Transverse colon (tissue), 4 donors: Measurements from ENCODE around the gene RANBP9. TPM values are rescaled to one million over a fixed set of nuclear protein-coding genes. Genes with fewer than 3 reads are reported as not detected.

ENCODE experiments used
- DNase-seq: peaks from one replicate; pipeline ENCODE4 v3.0.0-alpha.2; 2019
- H3K27ac ChIP-seq, 4 donors: fragments of 200-600 bp; sonication (generic); 2 replicates each; pipeline ENCODE4 v1.5.1; 2016 to 2018; ENCODE audit warnings: inconsistent platforms in 4 of 4
- H3K27me3 ChIP-seq: fragments of 200-600 bp; sonication (generic); 2 replicates; pipeline ENCODE4 v1.5.1; 2017; ENCODE audit warnings: inconsistent platforms
- H3K36me3 ChIP-seq, 4 donors: fragments of 200-600 bp; sonication (generic); 2 replicates each; pipeline ENCODE4 v1.5.1; 2017 to 2019; ENCODE audit warnings: inconsistent platforms in 4 of 4
- H3K4me1 ChIP-seq, 4 donors: fragments of 200-600 bp; sonication (generic); 2 replicates each; pipeline ENCODE4 v1.5.1; 2017 to 2020; ENCODE audit warnings: inconsistent platforms in 4 of 4
- H3K4me3 ChIP-seq, 4 donors: fragments of 200-600 bp; sonication (generic); 1 replicate in 1 of 4; 2 replicates in 3 of 4; pipeline versions ENCODE4 v1.5.1 to v1.6.1; 2017 to 2019; ENCODE audit warnings: inconsistent platforms in 4 of 4
- H3K9me3 ChIP-seq, 2 donors: fragments of 200-600 bp; sonication (generic); 2 replicates each; pipeline ENCODE4 v1.5.1; 2017 to 2019; ENCODE audit warnings: inconsistent platforms in 2 of 2
- CTCF ChIP-seq, 5 experiments: fragments of 200-600 bp in 3 of 5; fragments of 450-650 bp in 2 of 5; sonication (generic) in 3 of 5; IDR thresholded peaks; 1 replicate in 2 of 5; 2 replicates in 3 of 5; pipeline ENCODE4 v1.5.1; 2016 to 2017; ENCODE audit warnings: antibody characterized with exemption in 5 of 5, inconsistent platforms in 3 of 5, mild to moderate bottlenecking in 2 of 5, moderate library complexity in 1 of 5
- EP300 ChIP-seq: sonication (generic); formaldehyde crosslinking; IDR thresholded peaks from one replicate; pipeline ENCODE4 v1.6.1; 2017; ENCODE audit warnings: antibody characterized with exemption, low read depth
- POLR2A ChIP-seq: fragments of 450-650 bp; IDR thresholded peaks from one replicate; pipeline ENCODE4 v1.6.1; 2016; ENCODE audit warnings: antibody characterized with exemption, mild to moderate bottlenecking, moderate library complexity
- POLR2AphosphoS5 ChIP-seq, 3 donors: sonication (generic); formaldehyde crosslinking; IDR thresholded peaks; one replicate each; pipeline ENCODE4 v1.6.1; 2016; ENCODE audit warnings: antibody characterized with exemption in 3 of 3
- WGBS, 2 donors: methylation state at CpG; one replicate each; pipeline ENCODE4 v1.1.5; 2018; ENCODE audit warnings: low coverage in 1 of 2; 5-methylcytosine and 5-hydroxymethylcytosine counted together
- in situ Hi-C, 4 donors: fragments of 200-750 bp; cut with MboI; loops; one replicate each; pipeline versions ENCODE4 v1.15.0 to v1.15.1; 2017; ENCODE audit warnings: low sequenced_read_pairs in 3 of 4, low pct_ligation_motif_present in 1 of 4, low pct_unique_long_range_greater_than_20kb in 1 of 4
- intact Hi-C: fragments of 100-400 bp; cut with DNase I; formaldehyde crosslinking; loops from one replicate; pipeline ENCODE4 v1.15.1; 2023; ENCODE audit warnings: low total_unique reads
- total RNA-seq, 4 donors: library from RNA; depleted of rRNA; stranded (reverse); fragments of >200 nt; gene quantifications; one replicate each; pipeline ENCODE4 v1.1.0, GENCODE V29; 2016

Gene RANBP9
- total RNA-seq, 4 donors from 2014 or later = 17.9 to 40.8 (median 37.4) TPM

GRCh38 chr6:13577926-13578325 is 133.7 kb downstream of the RANBP9 start:
- intact Hi-C loops = no loop called here
- no peak for TF ChIP-seq POLR2AphosphoS5 (IDR thresholded peaks at IDR 0.05)
- TF ChIP-seq CTCF (IDR thresholded peaks at IDR 0.05) = no peak
- no peak for TF ChIP-seq EP300
- TF ChIP-seq POLR2A = no peak

GRCh38 chr6:13576017-13576416 is 135.6 kb downstream of the RANBP9 start:
- TF ChIP-seq CTCF (IDR thresholded peaks at IDR 0.05) (no peak), POLR2AphosphoS5 (IDR thresholded peaks at IDR 0.05) (no peak), EP300 (no peak), POLR2A (no peak)
- Histone ChIP-seq H3K36me3 (peaks cover 0 to 10% (median 3%) of the 10 kb centered on the region in 4 donors), H3K4me3 (no peak overlapping the region), H3K4me1 (peaks cover 0 to 19% (median 7%) of the 10 kb centered on the region in 4 donors), H3K27ac (peak overlapping the region in 1 of 4 donors; percentile 96), H3K9me3 (no peaks in the 10 kb centered on the region), H3K27me3 (no peaks in the 10 kb centered on the region)
- no peak for DNase-seq
- 59 to 88% methylated on average over 3 of the region's 3 CpGs for WGBS, 2 donors
- in situ Hi-C loops = loop anchor here in 1 of 4 donors (25.0 kb wide), 1 partner anchor 389 kb away; no protein-coding TSS in a partner anchor
- intact Hi-C loops = no loop called here

More at GRCh38 chr6:13577926-13578325, 133.7 kb downstream of the RANBP9 start:
- peaks cover 0 to 10% (median 3%) of the 10 kb centered on the region in 4 donors for H3K36me3 ChIP-seq
- no peak overlapping the region for H3K4me3 ChIP-seq
- peaks cover 0 to 19% (median 7%) of the 10 kb centered on the region in 4 donors for H3K4me1 ChIP-seq
- in situ Hi-C loops = loop anchor here in 1 of 4 donors (25.0 kb wide), 1 partner anchor 391 kb away; no protein-coding TSS in a partner anchor
- H3K27me3 ChIP-seq = no peaks in the 10 kb centered on the region
- no peaks in the 10 kb centered on the region for H3K9me3 ChIP-seq
- WGBS, 2 donors = 92 to 98% methylated on average over 3 of the region's 3 CpGs
- DNase-seq = no peak
- H3K27ac ChIP-seq = no peak overlapping the region

GRCh38 chr6:13575377-13575775 is 136.3 kb downstream of the RANBP9 start:
- H3K27ac ChIP-seq = peak overlapping the region; percentile 96 to 100 (median 98)
- WGBS, 2 donors = 23 to 26% methylated on average over 3 of the region's 3 CpGs
- intact Hi-C loops = no loop called here

More at GRCh38 chr6:13575377-13575775, 136.3 kb downstream of the RANBP9 start:
- no peaks in the 10 kb centered on the region for H3K27me3 ChIP-seq
- peak overlapping the region in 3 of 4 donors; percentile 73 to 84 (median 78) for H3K4me3 ChIP-seq
- TF ChIP-seq POLR2AphosphoS5 (IDR thresholded peaks at IDR 0.05) (no peak), CTCF (IDR thresholded peaks at IDR 0.05) (peak; percentile 80 to 95 (median 91)), EP300 (no peak), POLR2A (no peak)
- no peaks in the 10 kb centered on the region for H3K9me3 ChIP-seq
- peaks cover 0 to 10% (median 3%) of the 10 kb centered on the region in 4 donors for H3K36me3 ChIP-seq
- in situ Hi-C loops = loop anchor here in 1 of 4 donors (25.0 kb wide), 1 partner anchor 388 kb away; no protein-coding TSS in a partner anchor
- no peak for DNase-seq
- H3K4me1 ChIP-seq = peaks cover 0 to 19% (median 7%) of the 10 kb centered on the region in 4 donors
